ENCODE results near the gene USH1C. TPM values are rescaled to one million over a fixed set of nuclear protein-coding genes. Genes with fewer than 3 reads are reported as not detected.

Gene USH1C
- total and polyA plus RNA-seq, 2 of the 4 experiments (the other 2 are of a cell fraction): not detected

DNA sequence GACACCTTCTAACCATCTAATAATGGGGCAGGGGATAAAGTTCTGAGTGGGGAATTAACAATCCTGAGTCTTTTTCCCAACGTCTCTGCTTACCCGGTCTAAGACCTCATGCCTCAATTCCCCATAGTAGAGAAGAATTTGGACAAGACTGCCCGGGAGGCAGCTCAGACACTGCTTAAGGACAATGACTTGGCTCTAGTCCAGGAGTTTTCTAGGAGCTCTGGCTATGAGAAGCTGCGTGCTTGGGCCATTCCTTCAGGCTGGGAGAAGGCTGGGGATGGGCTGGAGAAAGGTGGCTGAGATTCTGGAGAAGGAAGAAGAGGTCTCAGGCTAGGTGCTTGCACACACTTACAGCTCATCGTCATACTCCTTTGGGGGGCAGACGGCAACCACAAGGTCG is 47.8 kb downstream of the USH1C start:
- ATAC-seq (ENCODE audit: low read depth) (no peak), DNase-seq (no peak)
- Histone ChIP-seq H2AK5ac (ENCODE audit: low read depth, low read length) (no peak overlapping the region), H2BK5ac (ENCODE audit: low read depth, low read length, poor library complexity, severe bottlenecking) (no peak overlapping the region), H3K56ac (ENCODE audit: extremely low read depth, insufficient read depth, low read length) (no peak overlapping the region), H3K14ac (replicated peaks; ENCODE audit: low read depth, low read length) (no peak overlapping the region), H3K4me2 (ENCODE audit: low read depth, low read length) (no peak overlapping the region), H3K23ac (ENCODE audit: low read depth, low read length) (no peak overlapping the region), H3K36me3 (ENCODE audit: control insufficient read depth, insufficient read depth, low read length) (no peaks in the 10 kb centered on the region), H4K20me1 (ENCODE audit: insufficient read depth, low read length) (no peaks in the 10 kb centered on the region), H4K91ac (ENCODE audit: insufficient read depth, low read depth, low read length) (no peak overlapping the region), H3K79me1 (ENCODE audit: low read depth in 1 of 2, low read length in 2 of 2) (no peaks in the 10 kb centered on the region), H3K4me3 (ENCODE audit: insufficient read depth, low read depth, low read length) (no peak overlapping the region), H4K8ac (ENCODE audit: low read depth in 2 of 2, low read length in 2 of 2) (no peak overlapping the region), H2BK20ac (ENCODE audit: low read depth, low read length) (no peak overlapping the region), H3K9me3 (ENCODE audit: control insufficient read depth, insufficient read depth, low read length) (no peaks in the 10 kb centered on the region), H3K9ac (ENCODE audit: low read depth, low read length) (no peak overlapping the region), H2BK15ac (ENCODE audit: low read depth, low read length) (no peak overlapping the region), H3K4ac (ENCODE audit: low read depth, low read length) (no peak overlapping the region), H2AK9ac (replicated peaks; ENCODE audit: low read depth, low read length, poor library complexity) (no peak overlapping the region), H3K4me1 (ENCODE audit: control insufficient read depth, insufficient read depth, low read length) (no peaks in the 10 kb centered on the region), H2BK120ac (ENCODE audit: low read depth, low read length) (no peak overlapping the region), H3K18ac (ENCODE audit: low read depth, low read length) (no peak overlapping the region), H3K9me1 (ENCODE audit: insufficient read depth, low read length) (no peaks in the 10 kb centered on the region), H4K5ac (ENCODE audit: low read depth, low read length) (no peak overlapping the region), H3K27me3 (ENCODE audit: control insufficient read depth, insufficient read depth, low read length) (peaks cover 8% of the 10 kb centered on the region), H2AFZ (replicated peaks; ENCODE audit: low read length, poor library complexity) (no peak overlapping the region), H3K27ac (ENCODE audit: insufficient read depth, low read length) (no peak overlapping the region)
- in situ Hi-C loops (cut with MboI; ENCODE audit: low sequenced_read_pairs): no loop called here
- BruUV-seq (replicated peaks): no TSS peak
- POLR2A ChIA-PET (ENCODE audit: unreplicated experiment): no interaction called here
- intact Hi-C loops (cut with micrococcal nuclease): no loop called here
- CTCF ChIA-PET: no interaction called here
- dilution Hi-C loops (cut with HindIII; ENCODE audit: low sequenced_read_pairs, unreplicated experiment): no loop called here
- 71% methylated on average over 4 of the region's 7 CpGs; no CpG with 5 or more reads in 1 of the 2 experiments for whole genome bisulfite sequencing, 2 experiments (ENCODE audit: extremely low coverage in 2 of 2, insufficient read length in 1 of 2)
- TF ChIP-seq CEBPB (IDR thresholded peaks at IDR 0.05; ENCODE audit: low read depth, low read length) (no peak), NFE2L2 (IDR thresholded peaks at IDR 0.05; ENCODE audit: low read depth, low read length) (no peak)

All from IMR-90 (cell line).